ENCODE results near the gene TMCC1. TPM values are rescaled to one million over a fixed set of nuclear protein-coding genes. Genes with fewer than 3 reads are reported as not detected.

The TMCC1 gene
- total RNA-seq, 1 donor from 2014 or later: 16.7 TPM

DNA sequence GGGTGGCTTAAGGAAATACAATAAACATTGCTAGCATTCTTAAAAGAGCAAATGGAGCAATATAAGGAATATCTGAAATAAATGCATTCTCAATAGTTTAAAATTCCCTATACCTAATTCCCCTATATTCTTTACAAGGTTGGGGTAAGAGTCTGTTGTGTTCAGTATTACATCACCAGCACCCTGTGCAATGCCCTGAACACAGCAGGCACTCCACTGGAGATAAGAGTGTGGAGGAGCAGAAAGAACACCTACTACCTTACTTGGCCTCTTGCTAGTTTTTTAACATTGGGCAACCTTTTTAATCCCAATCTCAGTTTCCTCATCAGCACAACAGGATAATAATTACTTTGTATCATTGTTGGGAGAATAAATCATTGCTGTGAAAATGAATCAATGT lies 146.9 kb downstream of the TMCC1 start:
- H3K27me3 ChIP-seq: no peaks in the 10 kb centered on the region
- intact Hi-C loops (cut with DNase I): no loop called here
- H3K36me3 ChIP-seq: no peaks in the 10 kb centered on the region
- no peak overlapping the region for H3K27ac ChIP-seq
- H3K4me3 ChIP-seq: no peak overlapping the region
- DNase-seq (ENCODE audit: extremely low spot score in 2 of 2): no peak
- H3K9me3 ChIP-seq: no peaks in the 10 kb centered on the region
- no peak for TF ChIP-seq POLR2AphosphoS5 (IDR thresholded peaks at IDR 0.05; ENCODE audit: insufficient read depth in 1 of 2, low read depth in 1 of 2)
- no peak for TF ChIP-seq POLR2A (IDR thresholded peaks at IDR 0.05)
- TF ChIP-seq CTCF (IDR thresholded peaks at IDR 0.05): no peak
- no peaks in the 10 kb centered on the region for H3K4me1 ChIP-seq

DNA sequence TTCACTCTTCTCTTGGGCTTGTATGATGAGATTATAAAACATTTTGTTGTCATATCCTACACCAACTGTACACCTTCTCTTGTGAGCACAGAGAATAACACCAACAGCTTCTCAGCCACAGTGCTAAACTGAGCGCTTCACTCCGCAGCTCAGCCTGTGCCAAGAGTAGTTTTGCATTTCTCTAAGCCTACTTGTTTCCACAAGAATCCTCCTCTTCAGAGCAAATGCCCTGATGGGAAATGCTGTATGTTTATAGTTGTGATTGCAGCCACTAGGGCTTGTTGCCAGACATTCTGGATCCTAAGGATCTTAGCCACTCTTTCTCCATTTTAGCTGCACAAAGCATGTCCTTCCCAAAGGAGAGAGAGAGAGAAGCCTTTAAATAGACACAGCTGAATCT lies 148.3 kb downstream of the TMCC1 start:
- intact Hi-C loops (cut with DNase I): no loop called here
- H3K4me3 ChIP-seq: no peak overlapping the region
- H3K4me1 ChIP-seq: no peaks in the 10 kb centered on the region
- TF ChIP-seq POLR2AphosphoS5 (IDR thresholded peaks at IDR 0.05; ENCODE audit: insufficient read depth in 1 of 2, low read depth in 1 of 2) (no peak), CTCF (IDR thresholded peaks at IDR 0.05) (no peak), POLR2A (IDR thresholded peaks at IDR 0.05) (no peak)
- DNase-seq (ENCODE audit: extremely low spot score in 2 of 2): no peak
- no peaks in the 10 kb centered on the region for H3K9me3 ChIP-seq
- no peaks in the 10 kb centered on the region for H3K27me3 ChIP-seq
- no peak overlapping the region for H3K27ac ChIP-seq
- H3K36me3 ChIP-seq: no peaks in the 10 kb centered on the region

GRCh38 chr3:129741794-129742193 lies 151.7 kb downstream of the TMCC1 start:
- no peaks in the 10 kb centered on the region for H3K4me1 ChIP-seq
- intact Hi-C loops (cut with DNase I): no loop called here
- H3K4me3 ChIP-seq: no peak overlapping the region
- no peaks in the 10 kb centered on the region for H3K9me3 ChIP-seq
- DNase-seq (ENCODE audit: extremely low spot score in 2 of 2): no peak
- no peaks in the 10 kb centered on the region for H3K27me3 ChIP-seq
- no peaks in the 10 kb centered on the region for H3K36me3 ChIP-seq
- no peak overlapping the region for H3K27ac ChIP-seq
- TF ChIP-seq CTCF (IDR thresholded peaks at IDR 0.05) (no peak), POLR2A (IDR thresholded peaks at IDR 0.05) (no peak), POLR2AphosphoS5 (IDR thresholded peaks at IDR 0.05; ENCODE audit: insufficient read depth in 1 of 2, low read depth in 1 of 2) (no peak)

DNA sequence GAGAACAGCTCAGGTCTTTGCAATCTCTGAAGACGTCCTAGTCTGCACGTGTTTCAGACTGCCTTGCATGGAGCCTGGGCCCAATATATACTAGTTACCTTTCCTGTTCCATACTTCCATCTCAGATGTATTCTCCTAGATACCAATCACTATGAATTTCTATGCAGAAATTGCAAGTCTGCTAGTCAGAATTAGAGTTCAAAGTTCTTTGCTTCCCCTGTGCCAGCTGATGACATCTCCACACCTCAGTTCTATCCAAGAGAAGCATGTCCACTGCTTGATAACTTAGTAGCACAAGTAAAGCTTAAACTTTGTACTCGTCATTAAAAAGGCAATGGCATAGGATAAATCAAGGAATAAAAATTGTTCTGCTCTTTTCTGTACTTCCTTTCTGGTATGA lies 153.4 kb downstream of the TMCC1 start:
- intact Hi-C loops (cut with DNase I): no loop called here
- Histone ChIP-seq H3K9me3 (no peaks in the 10 kb centered on the region), H3K36me3 (no peaks in the 10 kb centered on the region), H3K27ac (no peak overlapping the region), H3K4me3 (no peak overlapping the region), H3K4me1 (no peaks in the 10 kb centered on the region), H3K27me3 (no peaks in the 10 kb centered on the region)
- TF ChIP-seq CTCF (IDR thresholded peaks at IDR 0.05) (no peak), POLR2AphosphoS5 (IDR thresholded peaks at IDR 0.05; ENCODE audit: insufficient read depth in 1 of 2, low read depth in 1 of 2) (no peak), POLR2A (IDR thresholded peaks at IDR 0.05) (no peak)
- no peak for DNase-seq (ENCODE audit: extremely low spot score in 2 of 2)

DNA sequence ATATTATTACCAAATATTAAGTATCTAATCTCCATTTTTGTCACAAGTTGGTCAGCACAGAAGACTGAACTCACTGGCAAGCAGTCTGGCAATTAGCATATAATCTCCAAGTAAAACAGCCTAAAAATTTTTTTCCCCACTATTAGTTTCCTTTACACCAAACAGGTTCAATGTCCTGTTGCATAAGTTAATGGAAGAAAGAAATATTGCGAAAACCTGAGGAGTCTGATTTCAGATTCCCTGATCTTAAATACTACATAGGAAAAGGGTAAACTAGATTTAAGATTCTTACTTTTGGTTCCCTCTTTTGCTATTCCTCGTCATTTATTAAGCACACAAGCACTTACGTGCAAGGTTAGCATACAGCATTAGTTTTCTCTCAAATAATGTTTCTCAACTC lies 153.9 kb downstream of the TMCC1 start:
- intact Hi-C loops (cut with DNase I): no loop called here
- H3K27me3 ChIP-seq: no peaks in the 10 kb centered on the region
- TF ChIP-seq CTCF (IDR thresholded peaks at IDR 0.05) (no peak), POLR2AphosphoS5 (IDR thresholded peaks at IDR 0.05; ENCODE audit: insufficient read depth in 1 of 2, low read depth in 1 of 2) (no peak)
- no peak overlapping the region for H3K4me3 ChIP-seq
- DNase-seq (ENCODE audit: extremely low spot score in 2 of 2): no peak
- H3K27ac ChIP-seq: no peak overlapping the region
- H3K9me3 ChIP-seq: no peaks in the 10 kb centered on the region
- no peaks in the 10 kb centered on the region for H3K4me1 ChIP-seq
- no peaks in the 10 kb centered on the region for H3K36me3 ChIP-seq
